HUES64 (cell line): ENCODE data around the gene PXT1.

ENCODE experiments used
- H3K27ac ChIP-seq: 2 replicates; pipeline ENCODE4 v1.7.0; 2013; ENCODE audit warnings: low read depth, low read length, inconsistent platforms
- H3K27me3 ChIP-seq: 2 replicates; pipeline ENCODE4 v1.6.1; 2013; ENCODE audit warnings: mild to moderate bottlenecking, low read length; ENCODE audit not compliant: insufficient read depth
- H3K36me3 ChIP-seq: 2 replicates; pipeline ENCODE4 v1.6.1; 2013; ENCODE audit warnings: mild to moderate bottlenecking, low read length; ENCODE audit not compliant: insufficient read depth
- H3K4me1 ChIP-seq: 2 replicates; pipeline ENCODE4 v1.6.1; 2013; ENCODE audit warnings: mild to moderate bottlenecking, low read length, moderate library complexity; ENCODE audit not compliant: insufficient read depth
- H3K4me3 ChIP-seq: 2 replicates; pipeline ENCODE4 v1.5.1; 2013; ENCODE audit warnings: mild to moderate bottlenecking, low read length, moderate library complexity
- H3K9ac ChIP-seq: 2 replicates; pipeline ENCODE4 v1.6.1; 2013; ENCODE audit warnings: mild to moderate bottlenecking, low read depth, low read length
- H3K9me3 ChIP-seq: 2 replicates; pipeline ENCODE4 v1.6.1; 2013; ENCODE audit warnings: low read depth, low read length; ENCODE audit not compliant: insufficient read depth
- WGBS: fragments of 150-250, 120-280 bp; methylation state at CpG from one replicate; pipeline ENCODE4 v1.1.7; 2013; ENCODE audit warnings: missing lambda C conversion rate; 5-methylcytosine and 5-hydroxymethylcytosine counted together

The PXT1 gene

DNA sequence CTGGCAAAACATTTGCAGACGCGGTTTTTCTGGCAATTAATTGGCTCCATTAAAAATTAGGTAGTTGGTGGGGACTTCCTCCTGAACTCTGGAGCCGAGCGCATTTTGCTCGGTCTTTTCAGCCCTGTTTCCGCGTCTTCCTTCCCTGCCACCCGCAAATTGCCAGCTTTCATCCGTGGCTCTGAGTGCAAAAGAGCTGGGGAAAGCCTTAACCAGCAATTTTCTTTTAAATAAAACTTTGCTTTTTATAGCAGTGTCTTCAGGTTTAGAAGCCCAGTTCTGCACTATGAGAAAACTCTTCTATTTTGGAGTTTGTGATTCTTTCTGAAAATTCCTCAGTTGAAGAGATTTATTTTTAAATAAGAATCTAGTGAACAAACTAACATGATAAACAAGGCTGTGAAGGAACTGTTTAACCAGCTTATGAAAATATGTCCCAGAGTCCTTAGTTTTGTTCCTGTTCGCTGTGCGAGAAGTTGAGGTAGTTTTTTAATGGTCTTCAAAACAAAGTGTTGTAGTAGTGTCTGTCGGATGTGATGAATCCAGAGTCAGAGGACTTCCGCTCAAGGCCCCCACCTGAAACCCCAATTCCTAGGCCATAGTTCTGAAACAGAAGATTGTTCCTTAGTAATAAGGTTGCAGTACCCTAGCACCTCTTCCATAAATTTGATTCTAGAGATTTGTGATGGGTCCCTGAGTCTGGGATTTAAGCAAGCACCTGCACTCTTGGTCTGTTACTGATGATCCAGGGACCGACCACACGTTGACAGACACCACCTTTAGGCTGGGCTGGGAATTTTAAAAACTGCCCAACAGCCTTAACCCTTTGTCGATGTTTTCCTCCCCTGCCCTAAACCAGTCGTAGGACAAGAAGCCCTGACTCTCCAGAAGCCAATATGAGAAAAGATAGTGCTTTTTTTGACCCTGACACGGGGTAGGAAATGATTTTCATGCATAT, 1.1 kb upstream of the PXT1 start:
- Histone ChIP-seq H3K9ac (peak overlapping the region; percentile 88), H3K27ac (peak overlapping the region; percentile 67; the same call in 1 of the 2 replicates)

DNA sequence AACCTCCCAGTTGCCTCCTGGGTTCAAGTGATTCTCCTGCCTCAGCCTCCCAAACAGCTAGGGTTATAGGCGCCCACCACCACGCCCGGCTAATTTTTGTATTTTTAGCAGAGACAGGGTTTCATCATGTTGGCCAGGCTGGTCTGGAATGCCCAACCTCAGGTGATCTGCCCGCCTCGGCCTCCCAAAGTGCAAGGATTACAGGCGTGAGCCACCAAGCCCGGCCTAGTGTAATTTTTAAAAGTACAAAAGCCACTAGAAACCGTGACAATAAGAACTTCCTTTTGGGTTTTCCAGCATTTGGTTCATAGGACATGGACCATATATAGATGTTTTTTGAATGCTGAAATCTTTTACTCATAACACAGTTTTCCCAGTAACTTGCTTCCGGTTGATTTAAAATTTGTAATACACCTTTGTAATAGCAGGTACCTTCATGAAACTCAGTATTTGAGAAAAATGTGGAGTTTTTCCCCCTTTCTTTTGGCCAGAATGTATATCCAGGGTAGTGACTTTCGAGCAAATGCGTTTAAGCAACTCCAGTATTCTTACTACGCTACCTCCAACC, 467 bp downstream of the PXT1 start:
- 73% methylated on average over 11 of the region's 12 CpGs for WGBS
- Histone ChIP-seq H3K36me3 (no peaks in the 10 kb centered on the region), H3K9me3 (no peaks in the 10 kb centered on the region), H3K4me1 (peaks cover 20% of the 10 kb centered on the region), H3K9ac (peak overlapping the region; percentile 88), H3K4me3 (peak overlapping the region; percentile 92), H3K27me3 (no peaks in the 10 kb centered on the region), H3K27ac (peak overlapping the region; percentile 67)

More for the DNA sequence above, 1.1 kb upstream of the PXT1 start:
- peaks cover 20% of the 10 kb centered on the region for H3K4me1 ChIP-seq
- 11% methylated on average over 18 of the region's 18 CpGs for WGBS
- peak overlapping the region; percentile 92 for H3K4me3 ChIP-seq
- no peaks in the 10 kb centered on the region for H3K36me3 ChIP-seq
- no peaks in the 10 kb centered on the region for H3K27me3 ChIP-seq
- H3K9me3 ChIP-seq = no peaks in the 10 kb centered on the region

DNA sequence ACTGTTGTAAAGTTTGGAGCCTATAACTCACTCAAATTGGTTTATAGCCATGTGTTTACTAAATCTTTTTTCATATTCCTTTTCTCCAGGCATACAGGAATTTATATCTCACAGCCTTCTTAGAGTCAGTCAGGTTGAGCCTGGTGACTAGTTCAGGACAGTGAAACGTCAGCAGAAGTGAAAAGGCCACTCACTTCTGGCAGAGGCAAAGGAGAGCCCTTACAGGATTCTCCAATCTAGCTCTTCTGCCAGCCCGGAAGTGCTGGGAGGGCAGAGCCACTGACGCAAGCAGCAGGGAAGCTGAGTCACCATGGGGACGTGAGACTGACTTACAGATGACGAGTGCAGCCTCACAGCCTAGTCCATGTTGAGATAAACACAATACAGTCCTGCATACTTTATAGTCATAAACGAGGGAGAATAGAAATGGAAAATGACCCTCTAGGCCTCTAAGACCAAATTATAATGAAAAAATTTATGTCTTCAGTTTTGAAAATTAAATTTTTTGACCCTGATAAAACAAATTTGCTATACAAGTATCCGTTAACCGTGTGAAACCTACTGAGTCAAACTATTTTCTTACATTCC, 1.3 kb downstream of the PXT1 start:
- no peaks in the 10 kb centered on the region for H3K36me3 ChIP-seq
- H3K4me1 ChIP-seq = peaks cover 20% of the 10 kb centered on the region
- H3K9me3 ChIP-seq = no peaks in the 10 kb centered on the region
- no peak overlapping the region for H3K4me3 ChIP-seq
- 28% methylated on average over 7 of the region's 8 CpGs for WGBS
- H3K27me3 ChIP-seq = no peaks in the 10 kb centered on the region
- peak overlapping the region; percentile 61; the same call in 1 of the 2 replicates for H3K27ac ChIP-seq
- no peak overlapping the region for H3K9ac ChIP-seq

DNA sequence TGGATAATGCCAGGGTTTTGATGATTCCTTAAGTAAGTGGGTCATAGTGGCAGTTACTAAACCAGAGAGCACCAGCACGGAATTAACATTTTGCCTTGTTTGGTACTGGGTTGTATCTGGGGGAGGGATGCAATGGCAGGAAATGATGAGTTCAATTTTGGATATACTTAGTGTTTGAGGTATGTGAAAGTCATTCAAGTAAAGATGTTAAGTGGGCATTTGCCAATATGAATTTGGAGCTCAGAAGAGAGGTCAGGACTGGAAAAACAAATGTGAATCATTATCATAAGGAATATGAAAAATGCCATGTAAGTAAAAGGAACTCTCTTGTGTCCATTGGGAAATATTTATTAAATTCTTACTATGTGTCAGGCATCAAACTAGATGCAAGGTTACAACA, 6.2 kb downstream of the PXT1 start:
- H3K27ac ChIP-seq = no peak overlapping the region
- H3K9ac ChIP-seq = no peak overlapping the region
- no peaks in the 10 kb centered on the region for H3K36me3 ChIP-seq
- peaks cover 7% of the 10 kb centered on the region for H3K4me1 ChIP-seq
- WGBS = 89% methylated on average over 1 of the region's 1 CpG
- H3K27me3 ChIP-seq = no peaks in the 10 kb centered on the region
- no peaks in the 10 kb centered on the region for H3K9me3 ChIP-seq
- H3K4me3 ChIP-seq = no peak overlapping the region

DNA sequence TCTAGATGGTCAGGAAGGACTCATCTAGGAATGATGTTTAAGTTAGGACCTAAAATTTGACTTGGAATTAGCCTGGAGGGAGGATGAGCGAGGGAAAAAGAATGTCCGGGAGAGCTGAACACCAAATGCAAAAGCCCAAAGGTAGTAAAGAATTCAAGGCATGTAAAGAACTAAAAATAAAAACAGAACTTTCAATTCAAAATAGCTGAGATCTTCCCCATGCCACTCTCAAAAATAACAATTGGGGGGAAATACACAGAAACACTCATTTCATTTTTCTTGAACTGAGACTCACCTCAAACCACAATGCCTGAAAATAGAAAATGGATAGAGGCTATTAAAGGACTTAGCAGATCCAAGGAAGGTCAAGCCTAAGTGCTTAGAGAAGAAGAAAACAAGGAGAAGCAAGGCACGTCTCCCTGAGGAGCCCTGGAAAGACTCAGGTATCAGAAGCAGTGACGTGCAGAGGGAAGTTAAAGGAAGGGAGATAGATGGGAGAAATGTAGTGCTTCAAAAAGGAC, 10.4 kb downstream of the PXT1 start:
- Histone ChIP-seq H3K27ac (no peak overlapping the region), H3K4me3 (no peak overlapping the region), H3K36me3 (no peaks in the 10 kb centered on the region), H3K9me3 (no peaks in the 10 kb centered on the region), H3K4me1 (no peaks in the 10 kb centered on the region), H3K27me3 (no peaks in the 10 kb centered on the region), H3K9ac (no peak overlapping the region)
- 76% methylated on average over 4 of the region's 4 CpGs for WGBS

DNA sequence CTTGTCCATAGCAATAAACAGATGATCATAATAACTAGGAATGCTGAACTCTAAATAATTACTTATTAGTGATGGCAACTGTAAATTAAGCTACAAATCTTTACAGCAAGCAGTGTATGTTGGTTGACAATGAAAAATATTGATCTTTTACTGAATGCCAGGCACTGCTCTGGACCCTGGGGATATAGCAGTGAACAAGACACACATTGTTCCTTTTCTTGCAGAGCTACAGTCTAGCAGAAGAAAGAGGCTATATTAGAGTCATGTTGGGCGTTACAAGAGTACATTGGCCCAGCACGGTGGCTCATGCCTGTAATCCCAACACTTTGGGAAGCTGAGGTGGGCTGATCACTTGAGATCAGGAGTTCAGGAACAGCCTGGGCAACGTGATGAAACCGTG, 11.5 kb downstream of the PXT1 start:
- Histone ChIP-seq H3K4me1 (no peaks in the 10 kb centered on the region), H3K4me3 (no peak overlapping the region), H3K36me3 (no peaks in the 10 kb centered on the region), H3K27ac (no peak overlapping the region), H3K27me3 (no peaks in the 10 kb centered on the region), H3K9ac (no peak overlapping the region), H3K9me3 (no peaks in the 10 kb centered on the region)
- 92% methylated on average over 4 of the region's 4 CpGs for WGBS

DNA sequence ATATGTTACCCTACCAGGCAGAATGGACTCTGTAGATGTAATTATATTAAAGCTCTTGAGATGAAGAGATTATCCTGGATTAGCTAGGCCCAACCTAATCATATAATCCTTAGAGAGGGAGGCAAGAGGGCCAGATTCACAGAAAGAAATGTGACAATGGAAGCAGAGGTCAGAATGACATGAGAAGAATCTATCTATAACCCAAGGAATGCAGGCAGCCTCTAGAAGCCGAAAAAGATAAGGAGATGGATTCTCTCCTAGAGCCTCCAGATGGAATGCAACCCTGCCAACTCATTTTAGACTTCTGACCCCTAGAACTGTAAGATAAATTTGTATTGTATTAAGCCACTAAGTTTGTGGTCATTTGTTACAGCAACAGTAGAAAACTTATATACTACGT, 12.3 kb downstream of the PXT1 start:
- Histone ChIP-seq H3K27me3 (no peaks in the 10 kb centered on the region), H3K36me3 (no peaks in the 10 kb centered on the region), H3K4me3 (no peak overlapping the region), H3K9me3 (no peaks in the 10 kb centered on the region), H3K27ac (no peak overlapping the region), H3K4me1 (no peaks in the 10 kb centered on the region), H3K9ac (no peak overlapping the region)
- 87% methylated on average over 2 of the region's 2 CpGs for WGBS

DNA sequence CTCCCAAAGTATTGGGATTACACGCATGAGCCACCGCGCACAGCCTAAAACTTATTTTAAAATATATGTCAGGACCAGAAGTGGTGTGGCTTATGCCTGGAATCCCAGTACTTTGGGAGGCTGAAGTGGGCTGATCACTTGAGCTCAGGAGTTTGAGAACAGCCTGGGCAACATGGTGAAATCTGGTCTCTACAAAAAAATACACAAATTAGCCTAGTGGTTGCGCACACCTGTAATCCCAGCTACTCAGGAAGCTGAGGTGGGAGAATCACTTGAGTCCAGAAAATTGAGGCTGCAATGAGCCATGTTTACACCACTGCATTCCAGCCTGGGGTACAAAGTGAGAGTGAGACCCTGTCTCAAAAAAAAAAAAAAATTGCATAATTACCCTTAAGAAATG, 13.7 kb downstream of the PXT1 start:
- Histone ChIP-seq H3K4me3 (no peak overlapping the region), H3K9ac (no peak overlapping the region), H3K36me3 (no peaks in the 10 kb centered on the region), H3K4me1 (no peaks in the 10 kb centered on the region), H3K9me3 (no peaks in the 10 kb centered on the region), H3K27ac (no peak overlapping the region), H3K27me3 (no peaks in the 10 kb centered on the region)
- WGBS = 93% methylated on average over 4 of the region's 4 CpGs

DNA sequence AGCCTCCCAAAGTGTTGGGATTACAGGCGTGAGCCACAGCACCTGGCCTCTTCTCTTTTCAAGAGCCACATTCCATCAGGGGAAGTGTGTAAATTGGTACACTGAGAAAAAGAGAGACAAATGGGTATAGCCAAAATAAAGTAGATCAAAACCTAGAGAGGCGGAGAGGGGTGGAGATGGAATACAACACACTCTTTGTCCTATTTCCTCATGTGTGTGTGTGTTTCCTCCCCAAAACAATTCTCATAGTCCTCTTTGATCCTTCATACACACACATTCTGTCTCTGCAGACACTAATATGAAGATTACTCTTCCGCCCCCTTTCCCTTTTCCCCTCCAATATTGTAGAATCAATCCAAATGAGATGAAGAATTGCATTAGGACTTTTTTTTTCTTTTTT, 16.0 kb downstream of the PXT1 start:
- Histone ChIP-seq H3K9ac (no peak overlapping the region), H3K36me3 (no peaks in the 10 kb centered on the region), H3K27me3 (no peaks in the 10 kb centered on the region), H3K27ac (no peak overlapping the region), H3K4me1 (peaks cover 5% of the 10 kb centered on the region; the same call in 1 of the 2 replicates), H3K4me3 (no peak overlapping the region), H3K9me3 (no peaks in the 10 kb centered on the region)
- WGBS = 91% methylated on average over 3 of the region's 3 CpGs

DNA sequence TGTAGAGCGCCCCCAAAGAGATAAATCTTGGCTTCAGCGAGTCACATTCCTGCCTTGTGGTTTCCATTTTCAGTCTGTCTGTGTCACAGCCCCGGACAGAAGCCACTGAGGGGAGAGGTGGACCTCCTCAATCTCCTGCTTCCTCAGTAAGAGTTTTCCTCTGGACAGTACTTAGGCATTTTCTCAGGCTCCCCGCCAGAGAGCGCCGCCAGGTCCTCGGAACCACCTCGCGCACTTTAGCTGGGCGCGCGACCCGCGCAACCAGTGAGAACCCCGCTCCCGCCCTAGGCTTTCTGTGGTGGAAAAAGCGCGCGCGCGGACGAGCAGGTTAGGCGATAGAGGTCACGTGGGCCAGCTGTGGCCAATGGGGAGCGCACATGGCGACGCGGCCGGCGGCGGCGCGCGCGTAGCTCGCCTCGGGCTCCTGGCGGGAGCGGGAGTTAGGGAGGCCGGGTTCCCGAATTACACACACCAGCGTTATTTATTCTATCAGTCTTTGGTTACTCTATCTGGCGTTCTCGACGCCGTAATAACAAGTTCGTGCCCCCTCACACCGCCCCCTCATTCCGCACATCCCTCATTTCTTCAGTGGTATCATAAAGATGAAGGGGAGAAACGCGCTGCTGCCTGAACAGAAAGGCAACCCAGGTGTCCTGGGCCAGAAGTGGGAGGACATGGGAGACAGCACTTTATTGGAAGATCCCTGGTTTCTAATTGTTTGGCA, 19.4 kb downstream of the PXT1 start:
- WGBS = 2% methylated on average over 50 of the region's 51 CpGs
- no peaks in the 10 kb centered on the region for H3K27me3 ChIP-seq
- H3K36me3 ChIP-seq = no peaks in the 10 kb centered on the region
- H3K4me3 ChIP-seq = peak overlapping the region; percentile 58
- peak overlapping the region; percentile 56 for H3K9ac ChIP-seq
- peak overlapping the region; percentile 39; the same call in 1 of the 2 replicates for H3K27ac ChIP-seq
- H3K4me1 ChIP-seq = peaks cover 5% of the 10 kb centered on the region; the same call in 1 of the 2 replicates
- H3K9me3 ChIP-seq = no peaks in the 10 kb centered on the region
